Small intestine (tissue), 7 donors: Measurements from ENCODE around the gene NECTIN4. TPM values are rescaled to one million over a fixed set of nuclear protein-coding genes. Genes with fewer than 3 reads are reported as not detected.
"Not testable (repeated sequence)": the region's sequence is repeated elsewhere in the genome, so short reads cannot be mapped to it uniquely, and the experiment has no call there.

Source experiments
- DNase-seq, 2 donors: peaks; one replicate each; pipeline versions ENCODE4 v3.0.0 to v3.0.0-alpha.2; 2013
- FAIRE-seq: peaks from 2 replicates; lab custom pipeline; 2012; peaks lifted over from hg19 to GRCh38; lab: Jason Lieb, UNC
- H3K27ac ChIP-seq, 3 donors: one replicate each; pipeline ENCODE4 v1.5.1; 2013; ENCODE audit warnings: low read length in 2 of 3, mild to moderate bottlenecking in 2 of 3, control low read depth in 1 of 3, inconsistent platforms in 1 of 3, low read depth in 1 of 3, moderate library complexity in 1 of 3
- H3K27me3 ChIP-seq, 3 donors: one replicate each; pipeline ENCODE4 v1.6.1; 2013; ENCODE audit warnings: low read length in 3 of 3, inconsistent platforms in 1 of 3; ENCODE audit not compliant: control insufficient read depth in 3 of 3, insufficient read depth in 3 of 3
- H3K36me3 ChIP-seq, 3 donors: one replicate each; pipeline ENCODE4 v1.6.1; 2013; ENCODE audit warnings: low read length in 3 of 3, inconsistent platforms in 1 of 3, low read depth in 1 of 3, mild to moderate bottlenecking in 1 of 3, moderate library complexity in 1 of 3; ENCODE audit not compliant: control insufficient read depth in 3 of 3, insufficient read depth in 2 of 3
- H3K4me1 ChIP-seq, 3 donors: one replicate each; pipeline ENCODE4 v1.6.1; 2013; ENCODE audit warnings: low read length in 2 of 3, inconsistent platforms in 1 of 3, low read depth in 1 of 3, mild to moderate bottlenecking in 1 of 3, moderate library complexity in 1 of 3; ENCODE audit not compliant: control insufficient read depth in 3 of 3, insufficient read depth in 2 of 3
- H3K4me3 ChIP-seq, 3 donors: one replicate each; pipeline ENCODE4 v1.5.1; 2013; ENCODE audit warnings: low read length in 3 of 3, control low read depth in 1 of 3, inconsistent platforms in 1 of 3, low read depth in 1 of 3, mild to moderate bottlenecking in 1 of 3, moderate library complexity in 1 of 3
- H3K9me3 ChIP-seq, 2 donors: one replicate each; pipeline ENCODE4 v1.6.1; 2013; ENCODE audit warnings: low read depth in 1 of 2, low read length in 1 of 2; ENCODE audit not compliant: control insufficient read depth in 2 of 2, insufficient read depth in 1 of 2
- WGBS, 3 donors: extraction: QIAGEN DNeasy Blood & Tissue Kit; methylation state at CpG; one replicate each; pipeline ENCODE4 v1.1.7; 2013; 5-methylcytosine and 5-hydroxymethylcytosine counted together
- polyA plus RNA-seq, 4 donors: library from polyadenylated mRNA; stranded (reverse) in 3 of 4; unstranded in 1 of 4; fragments of 200-250 nt in 3 of 4; fragments of 120-200 nt in 1 of 4; gene quantifications; one replicate each; pipeline versions ENCODE4 v1.2.1 to v1.2.3, GENCODE V29; 2013
- donor health status: healthy with polysubstance abuse.
- donor health status: control.
- donor health status: control.
- donor health status: Bipolar disorder and iron deficiency.
- donor health status: healthy.

NECTIN4 gene
- polyA plus RNA-seq, 4 donors, result 0.22 to 1.0 (median 0.93) TPM; not detected in 1

GRCh38 chr1:161032409-161032808 lies 56.9 kb downstream of the NECTIN4 start:
- Histone ChIP-seq H3K9me3 (no peaks in the 10 kb centered on the region), H3K4me1 (peaks cover 0 to 5% (median 0%) of the 10 kb centered on the region in 3 donors), H3K4me3 (no peak overlapping the region), H3K27ac (no peak overlapping the region), H3K36me3 (no peaks in the 10 kb centered on the region), H3K27me3 (no peaks in the 10 kb centered on the region)
- WGBS, 3 donors, result 82 to 100% (median 84%) methylated on average over 1 of the region's 1 CpG
- FAIRE-seq (no peak), DNase-seq (no peak)

DNA sequence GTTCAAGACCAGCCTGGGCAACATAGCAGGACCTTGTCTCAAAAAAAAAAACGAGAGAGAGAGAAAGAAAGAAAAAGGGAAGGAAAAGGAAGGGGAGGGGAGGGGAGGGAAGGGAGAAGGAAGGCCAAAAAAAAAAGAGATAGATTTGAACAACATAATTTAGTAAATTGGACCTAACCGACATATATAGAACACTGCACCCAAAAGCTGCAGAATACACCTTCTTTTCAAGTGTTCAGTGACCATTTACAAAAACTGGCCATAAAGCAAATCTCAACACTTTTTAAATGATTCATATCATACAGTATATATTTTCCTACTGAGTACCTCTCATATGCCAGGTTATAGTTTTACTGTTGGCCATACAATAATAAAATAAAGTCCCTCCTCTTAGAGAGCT lies 57.5 kb downstream of the NECTIN4 start:
- H3K27ac ChIP-seq, result no peak overlapping the region
- no peaks in the 10 kb centered on the region for H3K36me3 ChIP-seq
- no peaks in the 10 kb centered on the region for H3K4me1 ChIP-seq
- H3K4me3 ChIP-seq, result no peak overlapping the region
- DNase-seq (no peak), FAIRE-seq (no peak)
- 73 to 86% (median 77%) methylated on average over 2 of the region's 2 CpGs for WGBS, 3 donors
- no peaks in the 10 kb centered on the region for H3K9me3 ChIP-seq
- no peaks in the 10 kb centered on the region for H3K27me3 ChIP-seq

GRCh38 chr1:161029466-161029865 lies 59.9 kb downstream of the NECTIN4 start:
- not testable (repeated sequence) for H3K36me3 ChIP-seq, H3K9me3 ChIP-seq, H3K4me3 ChIP-seq, H3K4me1 ChIP-seq, DNase-seq, H3K27ac ChIP-seq, H3K27me3 ChIP-seq, FAIRE-seq
- whole genome bisulfite sequencing, 3 donors, result 96 to 98% (median 97%) methylated on average over 21 to 32 of the region's 32 CpGs

- H3K27ac ChIP-seq, FAIRE-seq, H3K4me3 ChIP-seq, H3K4me1 ChIP-seq, DNase-seq, H3K27me3 ChIP-seq, H3K36me3 ChIP-seq, H3K9me3 ChIP-seq: not testable (repeated sequence)
- 24 to 43% (median 29%) methylated on average over 1 of the region's 1 CpG for WGBS, 3 donors
Observed at GRCh38 chr1:161026954-161027353, 62.4 kb downstream of the NECTIN4 start.

GRCh38 chr1:161022432-161022831 lies 66.9 kb downstream of the NECTIN4 start:
- not testable (repeated sequence) for H3K9me3 ChIP-seq, H3K36me3 ChIP-seq, H3K4me3 ChIP-seq, FAIRE-seq, H3K27ac ChIP-seq, H3K27me3 ChIP-seq, DNase-seq
- WGBS, 3 donors, result 82 to 88% (median 84%) methylated on average over 12 of the region's 12 CpGs
- peaks cover 0 to 19% (median 6%) of the 10 kb centered on the region in 3 donors for H3K4me1 ChIP-seq

- no peaks in the 10 kb centered on the region for H3K9me3 ChIP-seq
- peaks cover 0 to 3% (median 0%) of the 10 kb centered on the region in 3 donors for H3K36me3 ChIP-seq
- DNase-seq, result no peak
- peaks cover 0 to 3% (median 0%) of the 10 kb centered on the region in 3 donors for H3K27me3 ChIP-seq
- WGBS, 3 donors, result 67 to 80% (median 73%) methylated on average over 2 of the region's 2 CpGs
- H3K27ac ChIP-seq, result peak overlapping the region; percentile 85 to 98 (median 87)
- peak overlapping the region in 2 of 3 donors; percentile 61 to 63 for H3K4me3 ChIP-seq
- no peak for FAIRE-seq
- peaks cover 0 to 19% (median 6%) of the 10 kb centered on the region in 3 donors for H3K4me1 ChIP-seq
Observed at GRCh38 chr1:161021970-161022353, 67.4 kb downstream of the NECTIN4 start.

DNA sequence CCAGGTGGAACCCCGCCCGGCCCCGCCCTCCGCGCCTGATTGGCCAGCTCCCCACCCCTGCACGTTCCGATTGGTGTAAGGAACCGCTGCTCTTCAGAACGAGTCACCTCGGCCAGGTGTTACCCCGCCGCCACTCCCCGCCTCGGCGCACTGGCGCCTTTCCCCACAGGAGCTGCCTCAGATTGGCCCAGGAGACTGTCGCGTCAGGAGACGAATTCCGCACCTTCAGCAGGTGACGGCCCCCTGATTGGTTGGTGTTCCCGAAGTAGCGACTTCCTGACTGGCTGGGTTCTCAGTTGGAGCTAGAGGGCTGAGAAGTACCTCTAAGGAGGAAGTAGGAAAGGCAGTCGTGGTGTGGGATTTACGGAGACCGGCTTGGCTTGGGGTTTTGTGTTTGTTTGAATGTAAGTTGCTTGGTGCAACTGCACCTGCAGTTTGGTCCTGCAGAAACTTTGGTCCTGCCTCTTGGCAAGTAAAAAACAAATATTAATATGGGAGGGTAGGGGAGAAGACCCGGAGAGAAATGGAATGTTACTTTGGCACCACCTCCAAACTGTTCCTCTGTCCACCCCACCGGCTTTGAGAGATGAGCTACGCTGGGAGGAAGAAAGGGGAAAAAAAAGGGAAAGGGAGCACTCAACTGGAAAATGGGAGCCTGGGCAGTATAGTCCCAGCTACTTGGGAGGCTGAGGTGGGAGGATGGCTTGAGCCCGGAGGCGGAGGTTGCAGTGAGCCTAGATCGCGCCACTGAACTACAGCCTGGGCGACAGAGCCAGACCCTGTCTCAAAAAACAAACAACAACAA lies 68.0 kb downstream of the NECTIN4 start:
- Histone ChIP-seq H3K36me3 (peaks cover 0 to 3% (median 0%) of the 10 kb centered on the region in 3 donors), H3K9me3 (no peaks in the 10 kb centered on the region), H3K27me3 (peaks cover 0 to 3% (median 0%) of the 10 kb centered on the region in 3 donors), H3K4me3 (peak overlapping the region; percentile 61 to 63 (median 63)), H3K4me1 (peaks cover 0 to 22% (median 6%) of the 10 kb centered on the region in 3 donors), H3K27ac (peak overlapping the region; percentile 87 to 98 (median 93))
- FAIRE-seq (no peak), DNase-seq (peak; percentile 98 to 99)
- 12% methylated on average over 33 to 34 of the region's 34 CpGs for WGBS, 3 donors
